Endothelial cell (in vitro differentiated cells): ENCODE measurements around the gene SYT8. TPM values are rescaled to one million over a fixed set of nuclear protein-coding genes. Genes with fewer than 3 reads are reported as not detected.

Experiments
- DNase-seq: peaks from one replicate; pipeline ENCODE4 v3.0.0; 2021; ENCODE audit warnings: low spot score
- H3K27ac Mint-ChIP-seq: one replicate; pipeline ENCODE4 v1.8.0; 2021; ENCODE audit warnings: mixed read lengths, inconsistent platforms; ENCODE audit not compliant: unreplicated experiment
- H3K27me3 Mint-ChIP-seq: one replicate; pipeline ENCODE4 v1.8.0; 2021; ENCODE audit warnings: mild to moderate bottlenecking, moderate library complexity, mixed read lengths, inconsistent platforms; ENCODE audit not compliant: unreplicated experiment
- H3K36me3 Mint-ChIP-seq: one replicate; pipeline ENCODE4 v1.8.0; 2021; ENCODE audit warnings: mild to moderate bottlenecking, low read depth, mixed read lengths, inconsistent platforms; ENCODE audit not compliant: unreplicated experiment
- H3K4me1 Mint-ChIP-seq: one replicate; pipeline ENCODE4 v1.8.0; 2021; ENCODE audit warnings: mild to moderate bottlenecking, mixed read lengths, inconsistent platforms; ENCODE audit not compliant: unreplicated experiment
- H3K4me3 Mint-ChIP-seq: one replicate; pipeline ENCODE4 v1.8.0; 2021; ENCODE audit warnings: mild to moderate bottlenecking, mixed read lengths, inconsistent platforms; ENCODE audit not compliant: unreplicated experiment
- H3K9me3 Mint-ChIP-seq: one replicate; pipeline ENCODE4 v1.8.0; 2021; ENCODE audit warnings: mixed read lengths, inconsistent platforms; ENCODE audit not compliant: unreplicated experiment
- total RNA-seq: library from RNA; stranded (reverse); fragmentation: NEBNext Ultra II Directional; extraction: Animal tissue kit (Norgen Biotek cat#: 25700); gene quantifications from one replicate; pipeline ENCODE4 v1.2.1, GENCODE V29; 2021; ENCODE audit not compliant: unreplicated experiment
- TF ChIP-seq, protein P1 (sequence below): fragments of 200-600 bp; sonication (generic); IDR thresholded peaks from one replicate; pipeline ENCODE4 v1.5.0; 2021; ENCODE audit warnings: antibody characterized with exemption; ENCODE audit not compliant: unreplicated experiment

The SYT8 gene
- total RNA-seq, 1 donor from 2014 or later, result not detected

DNA sequence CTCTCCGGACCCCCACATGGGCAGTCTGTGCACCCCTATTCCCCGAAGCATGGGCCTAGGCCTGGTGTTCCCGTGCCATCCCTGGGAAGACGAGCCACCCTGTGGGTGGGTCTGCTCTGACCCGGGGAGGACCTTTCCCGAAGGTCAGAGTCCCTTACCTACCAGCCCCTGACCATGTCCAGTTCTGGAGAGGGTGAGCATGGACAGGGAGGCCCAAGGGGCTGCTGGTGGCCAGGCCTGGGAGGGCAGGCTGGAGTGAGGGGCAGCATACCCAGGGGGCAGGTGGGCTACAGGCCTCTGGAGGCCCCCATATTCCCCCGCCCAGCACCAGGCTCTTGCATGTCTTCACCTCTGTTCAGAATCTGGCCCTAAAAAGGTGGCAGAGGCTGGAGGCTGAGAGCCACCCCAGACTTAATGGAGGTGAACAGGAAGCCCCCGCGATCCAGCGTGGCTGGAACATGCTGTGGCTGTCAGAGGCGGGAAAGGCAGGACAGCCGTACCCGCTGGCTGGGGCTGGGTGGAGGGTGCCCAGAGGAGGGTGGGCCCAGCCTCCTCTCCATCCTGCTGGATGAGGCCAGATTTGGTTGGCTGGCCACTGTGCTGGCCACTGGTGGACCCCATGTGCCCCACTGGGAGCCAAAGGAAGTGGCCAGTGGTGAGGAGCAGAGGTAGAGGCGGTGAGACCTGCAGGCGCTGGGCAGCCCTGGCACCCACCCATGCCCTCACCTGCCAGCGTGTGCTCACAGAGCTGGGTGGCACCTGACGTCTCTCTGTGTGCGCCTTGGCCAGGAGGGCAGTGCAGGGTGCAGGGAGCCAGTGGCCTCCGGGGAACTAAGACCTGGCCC is 11.2 kb upstream of the SYT8 start:
- H3K27ac Mint-ChIP-seq, result no peak overlapping the region

DNA sequence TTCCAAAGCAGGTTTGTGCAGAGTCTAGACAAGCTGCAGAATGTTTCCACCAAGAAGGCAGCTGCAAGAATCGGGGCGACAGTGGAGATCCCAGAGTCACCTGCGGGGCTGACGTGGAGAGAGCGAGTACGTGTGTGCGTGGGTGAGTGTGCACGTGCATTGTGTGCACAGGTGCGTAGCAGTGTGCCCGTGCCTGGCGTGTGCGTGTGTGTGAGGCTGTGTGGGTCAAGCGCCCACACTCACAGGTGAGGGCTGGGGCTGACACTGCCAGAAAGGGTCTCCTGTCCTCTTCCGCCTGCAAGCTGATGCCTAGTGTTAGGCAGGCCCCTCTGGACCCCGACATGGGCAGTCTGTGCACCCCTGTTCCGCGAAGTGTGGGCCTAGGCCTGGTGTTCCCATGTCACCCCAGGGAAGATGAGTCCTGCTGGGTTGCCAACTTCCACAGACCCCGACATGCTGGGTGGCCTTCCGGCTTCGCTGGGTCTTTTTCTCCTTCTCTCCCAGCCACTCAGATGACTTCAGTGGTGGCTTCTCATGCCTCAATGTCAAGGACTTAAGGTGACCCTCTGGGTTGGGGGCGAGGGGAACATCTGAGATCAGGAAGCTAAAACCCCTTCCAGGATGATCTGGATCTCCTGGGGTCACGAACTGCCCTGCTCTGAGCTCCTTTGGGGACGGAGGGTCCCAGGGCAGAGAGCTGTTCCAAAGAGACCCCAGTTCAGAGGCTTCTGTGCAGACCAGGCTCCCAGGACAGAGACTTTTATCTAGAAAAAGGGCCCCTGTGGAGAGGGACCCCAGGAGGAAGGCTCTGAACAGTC is 10.4 kb upstream of the SYT8 start:
- Mint-ChIP-seq H3K4me3 (no peak overlapping the region), H3K27me3 (peaks cover 17% of the 10 kb centered on the region), H3K36me3 (peaks cover 9% of the 10 kb centered on the region), H3K27ac (no peak overlapping the region), H3K4me1 (no peaks in the 10 kb centered on the region), H3K9me3 (peaks cover 8% of the 10 kb centered on the region)
- TF ChIP-seq, protein P1, sequence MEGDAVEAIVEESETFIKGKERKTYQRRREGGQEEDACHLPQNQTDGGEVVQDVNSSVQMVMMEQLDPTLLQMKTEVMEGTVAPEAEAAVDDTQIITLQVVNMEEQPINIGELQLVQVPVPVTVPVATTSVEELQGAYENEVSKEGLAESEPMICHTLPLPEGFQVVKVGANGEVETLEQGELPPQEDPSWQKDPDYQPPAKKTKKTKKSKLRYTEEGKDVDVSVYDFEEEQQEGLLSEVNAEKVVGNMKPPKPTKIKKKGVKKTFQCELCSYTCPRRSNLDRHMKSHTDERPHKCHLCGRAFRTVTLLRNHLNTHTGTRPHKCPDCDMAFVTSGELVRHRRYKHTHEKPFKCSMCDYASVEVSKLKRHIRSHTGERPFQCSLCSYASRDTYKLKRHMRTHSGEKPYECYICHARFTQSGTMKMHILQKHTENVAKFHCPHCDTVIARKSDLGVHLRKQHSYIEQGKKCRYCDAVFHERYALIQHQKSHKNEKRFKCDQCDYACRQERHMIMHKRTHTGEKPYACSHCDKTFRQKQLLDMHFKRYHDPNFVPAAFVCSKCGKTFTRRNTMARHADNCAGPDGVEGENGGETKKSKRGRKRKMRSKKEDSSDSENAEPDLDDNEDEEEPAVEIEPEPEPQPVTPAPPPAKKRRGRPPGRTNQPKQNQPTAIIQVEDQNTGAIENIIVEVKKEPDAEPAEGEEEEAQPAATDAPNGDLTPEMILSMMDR, result no peak
- no peak for DNase-seq

More for the DNA sequence above, 11.2 kb upstream of the SYT8 start:
- Mint-ChIP-seq H3K36me3 (peaks cover 9% of the 10 kb centered on the region), H3K27me3 (peaks cover 17% of the 10 kb centered on the region), H3K4me1 (no peaks in the 10 kb centered on the region), H3K9me3 (peaks cover 8% of the 10 kb centered on the region), H3K4me3 (no peak overlapping the region)
- DNase-seq, result no peak
- TF ChIP-seq, protein P1, result no peak

DNA sequence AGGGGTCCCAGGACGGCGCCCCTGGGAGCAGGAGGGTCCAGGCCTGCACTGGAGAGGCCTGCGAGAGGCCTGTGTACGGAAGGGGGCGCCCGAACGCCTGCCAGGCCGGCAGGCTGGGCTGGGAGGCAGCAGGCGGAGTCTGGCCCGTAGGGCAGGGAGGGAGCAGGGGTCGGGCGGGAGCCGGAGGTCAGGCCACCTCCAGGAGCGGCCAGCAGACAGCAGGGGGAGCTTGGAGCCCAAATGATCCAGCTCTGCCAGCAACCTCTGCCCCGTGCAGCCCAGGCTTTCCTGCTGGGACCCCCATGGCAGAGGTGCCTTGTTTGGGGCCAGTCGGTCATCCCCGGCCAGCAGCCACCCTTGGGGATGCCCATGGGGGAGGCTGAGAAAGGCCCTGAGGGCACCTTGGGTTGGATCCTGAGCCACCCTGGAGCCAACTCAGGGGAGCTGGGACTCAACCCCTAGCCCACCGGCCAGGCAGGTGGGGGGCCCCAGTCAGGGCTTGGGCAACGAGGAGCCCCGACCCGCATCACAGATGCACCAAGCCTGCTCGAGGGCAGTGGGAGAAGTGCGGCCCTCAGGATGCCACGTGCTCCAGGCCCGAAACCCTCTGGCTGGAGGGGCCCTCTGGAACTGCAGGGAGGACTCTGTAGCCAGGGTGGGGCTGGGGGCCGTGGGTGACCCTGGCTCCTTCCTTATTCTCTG is 9.6 kb upstream of the SYT8 start:
- H3K4me1 Mint-ChIP-seq, result no peaks in the 10 kb centered on the region
- no peak overlapping the region for H3K27ac Mint-ChIP-seq
- DNase-seq, result peak; percentile 94

DNA sequence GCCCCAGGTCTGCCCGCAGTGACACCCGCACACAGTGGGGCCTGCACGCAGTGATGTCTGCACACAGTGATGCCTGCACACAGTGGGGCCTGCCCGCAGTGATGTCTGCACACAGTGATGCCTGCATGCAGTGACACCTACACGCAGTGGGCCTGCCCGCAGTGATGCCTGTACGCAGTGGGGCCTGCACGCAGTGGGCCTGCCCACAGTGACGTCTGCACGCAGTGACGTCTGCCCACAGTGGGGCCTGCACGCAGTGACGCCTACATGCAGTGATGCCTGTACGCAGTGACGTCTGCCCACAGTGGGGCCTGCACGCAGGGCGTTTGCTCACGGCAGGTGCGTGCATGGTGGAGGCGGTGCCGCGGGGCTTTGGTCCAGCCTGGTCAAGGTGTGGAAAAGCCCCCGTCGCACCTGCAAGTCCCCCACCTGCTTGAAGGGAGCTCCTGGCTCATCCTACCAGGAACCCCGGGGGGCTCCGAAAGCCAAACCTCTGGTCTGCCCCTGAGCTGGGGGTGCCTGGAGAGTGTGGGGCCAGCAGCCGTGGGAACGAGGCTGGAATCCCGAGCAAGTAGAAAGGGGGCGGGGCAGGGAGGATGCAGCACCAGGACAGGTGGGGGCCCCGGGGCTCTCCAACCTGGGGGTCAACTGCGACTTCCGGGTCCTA is 8.9 kb upstream of the SYT8 start:
- Mint-ChIP-seq H3K4me1 (no peaks in the 10 kb centered on the region), H3K27me3 (peaks cover 16% of the 10 kb centered on the region), H3K27ac (no peak overlapping the region), H3K9me3 (peaks cover 8% of the 10 kb centered on the region), H3K4me3 (no peak overlapping the region), H3K36me3 (peaks cover 9% of the 10 kb centered on the region)
- DNase-seq, result no peak
- TF ChIP-seq, protein P1, result no peak

More for the DNA sequence above, 9.6 kb upstream of the SYT8 start:
- peaks cover 17% of the 10 kb centered on the region for H3K27me3 Mint-ChIP-seq
- H3K36me3 Mint-ChIP-seq, result peaks cover 9% of the 10 kb centered on the region
- peaks cover 8% of the 10 kb centered on the region for H3K9me3 Mint-ChIP-seq
- no peak overlapping the region for H3K4me3 Mint-ChIP-seq
- TF ChIP-seq, protein P1, result peak; percentile 71
